ENCODE measurements around the gene RETSAT. TPM values are rescaled to one million over a fixed set of nuclear protein-coding genes. Genes with fewer than 3 reads are reported as not detected.

RETSAT gene
- total RNA-seq (10 to 100 TPM; 21.3 to 25.6 TPM), polyA plus RNA-seq (10 to 100 TPM in 1 of 3 donors, 1 to 10 TPM in 2; 6.6 to 15.1 (median 9.9) TPM), total RNA-seq (23.3 to 35.7 (median 26.0) reads per million in 6 experiments)

GRCh38 chr2:85354286-85355072, at the start of gene RETSAT, which contains the start of gene ELMOD3:
RETSAT (minus strand) TSS chr2:85354528; CDS start chr2:85354507, 21 bp downstream.
ELMOD3 (plus strand) TSS chr2:85354769; CDS start chr2:85357199, 2,430 bp downstream.
- peak; percentile 85 to 99 (median 98) for DNase-seq
- POLR2A ChIA-PET, result interaction anchor here (0.6 to 7.3 kb wide), 20 partner anchors 9 to 642 kb away, joined by 3 to 122 read pairs (median 6); partner anchors contain the start of genes C2orf68, MAT2A, SH2D6 and TGOLN2
- Mint-ChIP-seq H3K27me3 (no peaks in the 10 kb centered on the region), H3K9me3 (no peaks in the 10 kb centered on the region), H3K36me3 (peaks cover 0 to 43% (median 25%) of the 10 kb centered on the region in 3 donors), H3K4me3 (peak within 1 kb of the TSS; percentile 89 to 100 (median 98)), H3K4me1 (peaks cover 22 to 68% (median 53%) of the 10 kb centered on the region in 4 donors), H3K27ac (peak within 1 kb of the TSS; percentile 95 to 100 (median 99))
- peak; percentile 98 to 99 for ATAC-seq

GRCh38 chr2:85401844-85402243, 47.5 kb upstream of the RETSAT start:
- POLR2A ChIA-PET, result interaction anchor here (0.7 kb wide), 1 partner anchor 426 kb away, joined by 3 read pairs; no protein-coding TSS in a partner anchor
- Mint-ChIP-seq H3K4me3 (no peak overlapping the region), H3K9me3 (peaks cover 0 to 22% (median 3%) of the 10 kb centered on the region in 9 donors), H3K4me1 (peaks cover 10 to 30% (median 16%) of the 10 kb centered on the region in 4 donors), H3K36me3 (peaks cover 0 to 13% (median 9%) of the 10 kb centered on the region in 3 donors), H3K27me3 (no peaks in the 10 kb centered on the region), H3K27ac (peak overlapping the region in 2 of 10 donors; percentile 34 to 43)
- DNase-seq (no peak), ATAC-seq (no peak)

- H3K36me3 Mint-ChIP-seq, result peaks cover 0 to 13% (median 9%) of the 10 kb centered on the region in 3 donors
- H3K27ac Mint-ChIP-seq, result no peak overlapping the region
- peaks cover 0 to 22% (median 3%) of the 10 kb centered on the region in 9 donors for H3K9me3 Mint-ChIP-seq
- peaks cover 10 to 26% (median 14%) of the 10 kb centered on the region in 4 donors for H3K4me1 Mint-ChIP-seq
- DNase-seq (no peak), ATAC-seq (no peak)
- POLR2A ChIA-PET, result interaction anchor here (0.6 to 0.7 kb wide), 3 partner anchors 15 to 426 kb away, joined by 3 to 5 read pairs (median 4); no protein-coding TSS in a partner anchor
- no peak overlapping the region for H3K4me3 Mint-ChIP-seq
- no peaks in the 10 kb centered on the region for H3K27me3 Mint-ChIP-seq
These were observed 47.1 kb upstream of the RETSAT start for GRCh38 chr2:85401464-85401805.

- ATAC-seq (no peak), DNase-seq (no peak)
- peaks cover 0 to 13% (median 9%) of the 10 kb centered on the region in 3 donors for H3K36me3 Mint-ChIP-seq
- peaks cover 0 to 22% (median 3%) of the 10 kb centered on the region in 9 donors for H3K9me3 Mint-ChIP-seq
- no peak overlapping the region for H3K4me3 Mint-ChIP-seq
- peaks cover 9 to 20% (median 9%) of the 10 kb centered on the region in 4 donors for H3K4me1 Mint-ChIP-seq
- no peaks in the 10 kb centered on the region for H3K27me3 Mint-ChIP-seq
- POLR2A ChIA-PET, result interaction anchor here (0.6 to 0.7 kb wide), 4 partner anchors 16 to 427 kb away, joined by 3 to 5 read pairs (median 4); no protein-coding TSS in a partner anchor
- peak overlapping the region in 1 of 10 donors; percentile 84 for H3K27ac Mint-ChIP-seq
These were observed 46.5 kb upstream of the RETSAT start for GRCh38 chr2:85400541-85401463.

GRCh38 chr2:85400023-85400422, 45.7 kb upstream of the RETSAT start:
- no peak for DNase-seq
- H3K27me3 Mint-ChIP-seq, result no peaks in the 10 kb centered on the region
- no peak for ATAC-seq
- H3K4me3 Mint-ChIP-seq, result peak overlapping the region in 1 of 10 donors; percentile 2
- H3K36me3 Mint-ChIP-seq, result peaks cover 0 to 13% (median 9%) of the 10 kb centered on the region in 3 donors
- H3K9me3 Mint-ChIP-seq, result peaks cover 0 to 21% (median 3%) of the 10 kb centered on the region in 9 donors
- peaks cover 2 to 12% (median 2%) of the 10 kb centered on the region in 4 donors for H3K4me1 Mint-ChIP-seq
- H3K27ac Mint-ChIP-seq, result no peak overlapping the region
- POLR2A ChIA-PET, result interaction anchor here (0.6 to 0.7 kb wide), 2 partner anchors 79 to 567 kb away, joined by 3 to 4 read pairs; no protein-coding TSS in a partner anchor

- Mint-ChIP-seq H3K9me3 (peaks cover 0 to 16% (median 3%) of the 10 kb centered on the region in 9 donors), H3K27me3 (no peaks in the 10 kb centered on the region), H3K4me1 (peaks cover 0 to 8% (median under 1%) of the 10 kb centered on the region in 4 donors), H3K27ac (peak overlapping the region in 3 of 10 donors; percentile 51 to 63 (median 53)), H3K36me3 (peaks cover 0 to 13% (median 8%) of the 10 kb centered on the region in 3 donors), H3K4me3 (no peak overlapping the region)
- ATAC-seq (no peak), DNase-seq (no peak)
- POLR2A ChIA-PET, result no interaction called here
These were observed 44.8 kb upstream of the RETSAT start for GRCh38 chr2:85399183-85399455.

GRCh38 chr2:85398426-85399182, 44.3 kb upstream of the RETSAT start:
- DNase-seq, result no peak
- Mint-ChIP-seq H3K9me3 (peaks cover 0 to 10% (median 3%) of the 10 kb centered on the region in 9 donors), H3K4me1 (peaks cover 0 to 8% (median under 1%) of the 10 kb centered on the region in 4 donors), H3K36me3 (peaks cover 0 to 9% (median 8%) of the 10 kb centered on the region in 3 donors), H3K27me3 (no peaks in the 10 kb centered on the region), H3K4me3 (no peak overlapping the region), H3K27ac (peak overlapping the region in 2 of 10 donors; percentile 51 to 63)
- POLR2A ChIA-PET, result no interaction called here
- no peak for ATAC-seq

- H3K27me3 Mint-ChIP-seq, result no peaks in the 10 kb centered on the region
- peaks cover 0 to 4% (median 0%) of the 10 kb centered on the region in 9 donors for H3K9me3 Mint-ChIP-seq
- H3K4me1 Mint-ChIP-seq, result peaks cover 0 to 11% (median 2%) of the 10 kb centered on the region in 4 donors
- peak overlapping the region in 1 of 10 donors; percentile 8 for H3K27ac Mint-ChIP-seq
- no peak for ATAC-seq
- POLR2A ChIA-PET, result no interaction called here
- no peak for DNase-seq
- peaks cover 0 to 4% (median 4%) of the 10 kb centered on the region in 3 donors for H3K36me3 Mint-ChIP-seq
- no peak overlapping the region for H3K4me3 Mint-ChIP-seq
These were observed 43.6 kb upstream of the RETSAT start for GRCh38 chr2:85397925-85398331.

- ATAC-seq, result no peak
- POLR2A ChIA-PET, result interaction anchor here (0.6 to 1.0 kb wide), 3 partner anchors 15 to 881 kb away, joined by 3 read pairs; no protein-coding TSS in a partner anchor
- no peaks in the 10 kb centered on the region for H3K27me3 Mint-ChIP-seq
- no peak overlapping the region for H3K4me3 Mint-ChIP-seq
- DNase-seq, result no peak
- peaks cover 2 to 14% (median 8%) of the 10 kb centered on the region in 4 donors for H3K4me1 Mint-ChIP-seq
- no peaks in the 10 kb centered on the region for H3K9me3 Mint-ChIP-seq
- peak overlapping the region in 3 of 10 donors; percentile 52 to 64 (median 53) for H3K27ac Mint-ChIP-seq
- peaks cover 0 to 2% (median 0%) of the 10 kb centered on the region in 3 donors for H3K36me3 Mint-ChIP-seq
These were observed 42.5 kb upstream of the RETSAT start for GRCh38 chr2:85396531-85397470.

GRCh38 chr2:85395912-85396475, 41.7 kb upstream of the RETSAT start:
- Mint-ChIP-seq H3K9me3 (no peaks in the 10 kb centered on the region), H3K27me3 (no peaks in the 10 kb centered on the region), H3K4me1 (peaks cover 5 to 20% (median 16%) of the 10 kb centered on the region in 4 donors), H3K4me3 (no peak overlapping the region), H3K27ac (no peak overlapping the region), H3K36me3 (peaks cover 0 to 2% (median 0%) of the 10 kb centered on the region in 3 donors)
- ATAC-seq (no peak), DNase-seq (no peak)
- POLR2A ChIA-PET, result interaction anchor here (0.7 to 1.0 kb wide), 2 partner anchors 41 to 880 kb away, joined by 3 read pairs; no protein-coding TSS in a partner anchor
